NCI-H82 (cell line): ENCODE results near the gene KCNJ5.

Experiments used
- DNase-seq: peaks from one replicate; lab custom pipeline; 2025; lab: John Stamatoyannopoulos, UW

KCNJ5 gene

DNA sequence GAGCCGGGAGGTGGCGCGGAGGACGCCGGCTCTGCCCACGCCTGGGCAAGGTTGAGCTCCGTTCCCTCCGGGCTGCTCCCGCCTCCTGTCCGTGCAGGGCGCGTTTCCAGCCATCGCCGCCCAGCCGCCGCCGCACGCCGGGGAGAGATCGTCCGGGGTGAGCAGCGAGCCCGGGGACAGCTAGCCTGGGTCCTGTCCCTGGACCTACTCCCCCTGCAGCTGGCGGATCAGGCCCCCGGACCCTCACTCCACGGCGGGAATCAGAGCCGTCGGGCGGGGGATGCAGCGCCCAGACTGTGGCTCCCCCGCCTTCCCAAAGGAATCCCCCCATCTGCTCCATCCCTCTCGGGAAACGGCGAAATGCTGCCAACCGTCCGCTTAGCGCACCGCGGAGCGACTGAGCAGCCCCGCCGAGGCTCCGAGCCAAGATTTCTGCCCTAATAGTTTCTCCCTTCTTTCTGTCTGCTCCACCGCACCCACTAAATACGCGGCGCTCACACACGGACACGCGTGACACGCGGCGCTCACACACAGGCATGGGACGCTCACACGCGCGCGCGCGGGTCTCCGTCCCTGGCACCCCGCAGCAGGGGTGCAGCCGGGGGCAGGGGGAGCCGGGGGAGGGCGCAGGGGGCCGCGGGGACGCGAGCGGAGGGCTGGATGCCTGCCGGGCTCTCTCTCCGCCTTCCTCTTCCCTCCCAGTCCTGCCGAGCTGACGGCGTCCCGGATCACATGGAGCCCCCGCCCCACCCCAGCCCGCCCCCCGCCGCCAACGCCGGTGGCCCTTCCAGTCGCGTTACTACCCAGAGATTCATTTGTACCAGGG lies at the start of gene KCNJ5:
Gene KCNJ5, plus strand, starts transcription at position 814 of the 826 bp plus-strand sequence. CDS start 19,918 bp downstream, outside the sequence.
- DNase-seq = peak; percentile 65

DNA sequence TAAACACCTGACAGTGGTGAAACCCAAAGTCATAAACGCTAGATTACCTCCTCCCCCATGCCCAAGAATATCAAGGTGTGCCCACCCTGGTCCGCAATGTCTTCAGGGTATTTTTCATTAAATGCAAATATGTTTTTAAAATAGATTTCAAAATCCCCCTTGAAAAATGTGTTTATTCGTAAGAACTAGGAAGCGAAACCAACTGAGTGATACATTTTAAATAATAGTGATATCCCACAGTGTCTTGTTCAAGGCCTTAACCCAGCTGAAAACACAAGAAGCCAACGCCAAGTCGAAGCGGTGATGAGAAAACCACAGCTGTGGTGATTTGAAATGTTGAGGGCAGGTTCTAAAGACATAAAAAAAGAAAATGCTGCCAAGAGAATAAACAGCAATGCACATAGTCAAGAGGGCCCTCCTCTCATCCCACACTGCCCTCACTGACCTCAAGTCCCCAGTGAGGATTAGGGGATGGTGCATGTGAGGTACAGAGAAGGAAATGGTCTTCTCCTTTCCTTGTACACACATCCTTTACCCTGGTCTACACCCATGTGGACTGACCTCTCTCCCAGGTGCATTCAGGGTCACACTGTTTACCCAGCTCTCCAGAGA lies 49.6 kb upstream of the KCNJ5 start:
- DNase-seq = no peak

DNA sequence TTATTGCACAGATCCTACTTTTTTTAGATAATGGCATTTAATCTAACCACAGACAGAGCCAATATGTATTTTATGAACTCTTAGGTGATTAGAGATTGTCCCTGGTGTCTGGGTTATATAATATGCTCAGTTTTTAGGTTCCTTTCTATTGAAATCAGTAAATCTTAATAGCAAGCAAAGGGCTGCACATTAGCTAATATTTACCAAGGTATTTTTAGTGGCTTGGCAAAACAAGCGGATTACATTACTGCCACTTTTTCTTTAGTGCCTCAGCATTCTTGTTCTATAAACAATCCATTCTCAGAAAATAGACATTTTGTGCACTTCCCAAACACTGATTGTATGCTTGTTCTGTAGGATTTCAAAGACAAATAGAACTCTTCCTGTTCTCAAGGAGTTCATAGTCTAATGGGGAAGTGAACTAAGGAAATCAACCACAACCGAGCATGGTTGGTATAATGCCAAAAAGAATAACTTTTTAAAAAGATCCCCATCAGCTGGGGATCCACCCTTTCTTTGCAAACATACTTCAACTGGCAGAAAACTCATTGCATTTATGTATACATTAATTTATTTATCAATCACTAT lies 47.9 kb upstream of the KCNJ5 start:
- no peak for DNase-seq

DNA sequence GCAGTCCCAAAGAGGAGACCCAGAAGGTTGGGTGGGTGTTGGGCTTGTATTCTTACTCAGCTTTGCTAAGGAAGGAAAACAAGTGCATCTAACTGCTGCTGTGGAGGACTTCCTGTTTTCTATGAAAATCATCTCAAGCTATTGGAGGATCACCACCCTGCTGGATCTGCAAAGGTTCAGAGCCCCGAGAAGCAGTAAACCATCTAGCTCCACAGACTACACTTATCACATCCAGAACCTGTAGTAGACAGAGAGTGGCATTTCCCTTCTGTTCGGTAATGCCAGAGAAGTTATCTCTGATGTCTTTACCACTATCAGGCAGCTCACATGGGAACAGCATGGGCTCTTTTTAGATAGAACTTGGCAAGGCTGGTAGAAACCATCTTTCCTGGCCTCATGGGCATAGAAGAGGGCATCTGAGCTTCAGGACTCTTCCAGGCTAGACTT lies 45.8 kb upstream of the KCNJ5 start:
- no peak for DNase-seq

DNA sequence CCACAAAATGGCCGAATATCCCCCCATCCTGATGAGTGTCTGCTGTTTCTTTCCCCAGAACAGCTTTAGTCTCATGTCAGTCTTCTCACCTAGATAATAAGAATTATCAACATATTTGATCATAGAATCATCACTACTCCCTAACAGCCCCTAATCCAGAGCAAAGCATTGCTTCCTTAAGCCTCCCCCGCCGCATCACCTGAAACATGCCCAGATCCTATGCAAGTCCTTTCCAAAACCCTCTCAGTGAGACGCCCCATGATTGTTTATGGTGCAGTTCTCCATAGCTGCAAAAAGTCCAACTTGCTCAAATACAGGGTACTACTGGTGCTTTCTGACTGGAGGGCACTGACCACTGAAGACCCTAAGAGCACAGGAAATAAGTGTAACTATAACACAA lies 44.2 kb upstream of the KCNJ5 start:
- no peak for DNase-seq

DNA sequence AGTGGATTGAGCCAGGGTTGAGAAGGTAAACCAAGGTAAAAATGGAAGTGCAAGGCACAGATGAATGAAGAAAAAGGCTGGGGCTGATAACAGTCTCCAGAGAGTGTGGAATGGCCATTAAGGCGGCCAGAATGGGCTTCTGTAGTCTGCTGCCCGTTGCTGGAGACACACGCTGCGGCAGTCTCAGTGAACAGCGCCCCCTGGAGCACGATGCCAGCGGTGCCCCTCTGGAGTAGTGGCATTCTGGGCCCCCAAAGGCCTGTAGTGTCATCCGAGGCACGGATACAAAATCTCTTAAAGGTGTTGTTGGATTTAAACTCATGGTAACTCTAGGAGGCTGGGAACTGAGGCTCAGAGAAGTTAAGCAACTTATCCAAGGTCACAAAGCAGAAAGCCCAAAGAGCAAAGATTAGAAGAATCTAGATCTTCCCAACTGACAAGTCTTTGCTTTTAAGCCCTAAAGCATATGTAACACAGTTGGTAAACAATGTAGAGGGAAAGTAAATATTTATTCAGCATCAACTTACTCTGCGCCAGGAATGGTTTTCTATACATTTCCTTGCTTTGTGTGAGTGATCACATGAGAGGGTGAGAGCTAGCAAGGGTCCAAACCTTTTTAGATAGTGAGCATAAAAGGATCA lies 42.2 kb upstream of the KCNJ5 start:
- peak; percentile 53 for DNase-seq

DNA sequence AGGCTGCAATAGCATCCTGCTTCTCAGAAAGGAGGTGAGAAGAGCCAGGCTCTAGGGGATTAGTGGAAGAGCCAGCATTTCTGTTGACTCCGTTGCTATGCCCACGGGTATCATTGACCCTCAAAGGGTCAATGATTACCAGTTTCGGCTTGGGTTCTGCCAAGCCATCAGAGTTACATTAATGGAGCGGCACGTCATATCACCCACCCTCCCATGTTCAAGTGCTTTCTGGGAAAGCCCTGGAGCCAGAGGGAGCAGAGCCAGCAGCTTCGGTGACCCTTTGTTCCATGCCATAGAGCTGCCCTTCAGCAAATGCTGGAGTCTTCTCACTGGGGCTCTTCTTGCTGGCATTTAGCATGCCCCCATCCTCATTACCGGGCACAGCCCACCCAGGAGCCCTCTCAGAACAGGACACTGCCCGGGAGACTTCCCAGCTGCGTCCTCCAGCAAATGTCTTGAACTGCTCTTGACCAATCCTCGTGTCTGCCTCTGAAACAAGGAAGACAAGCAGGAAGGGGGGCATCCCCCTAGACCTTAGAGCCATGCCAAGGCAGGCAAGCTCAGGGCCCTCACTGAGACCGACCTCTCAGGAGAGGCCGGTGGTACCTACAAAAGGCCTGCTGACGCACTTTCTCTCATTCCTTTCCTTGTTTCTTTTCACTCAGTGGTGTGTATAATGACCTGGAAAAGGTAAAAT lies 38.7 kb upstream of the KCNJ5 start:
- DNase-seq = no peak

DNA sequence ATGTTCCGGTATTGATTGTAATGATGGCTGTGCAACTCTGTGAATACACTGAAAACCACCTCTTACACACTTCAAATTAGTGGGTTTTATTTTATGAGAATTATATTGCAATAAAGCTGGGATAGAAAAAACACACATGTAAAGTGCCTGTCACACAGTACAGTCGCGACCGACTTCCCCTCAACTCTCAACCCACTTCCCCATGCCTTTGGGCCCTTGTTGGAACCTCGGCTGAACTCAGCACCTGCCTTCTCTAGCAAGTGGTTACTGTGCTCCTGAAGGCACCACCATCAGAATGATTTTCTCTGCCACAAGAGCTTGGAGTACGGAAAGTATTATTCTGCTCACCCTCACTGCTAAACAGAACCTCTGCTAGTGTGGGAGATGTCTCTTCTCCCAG lies 37.6 kb upstream of the KCNJ5 start:
- DNase-seq = no peak

DNA sequence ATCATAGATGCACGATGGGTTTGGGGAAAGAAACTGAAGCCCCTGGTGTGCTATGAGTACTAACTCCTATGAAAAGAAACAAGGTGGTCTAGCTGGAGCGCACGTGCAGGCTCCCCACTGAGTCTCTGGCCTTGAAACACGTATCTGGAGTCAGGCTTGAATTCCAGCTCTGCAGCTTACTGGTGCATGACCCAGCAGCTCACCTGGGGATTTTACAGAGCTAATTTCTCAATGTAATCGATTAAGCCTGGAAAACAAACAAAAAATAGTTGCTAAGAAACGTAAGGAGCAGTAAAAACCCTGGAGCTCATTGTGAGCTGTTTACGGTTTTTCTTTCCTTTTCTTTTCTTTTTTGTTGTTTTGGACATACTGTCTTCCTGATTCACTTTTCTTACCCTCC lies 36.3 kb upstream of the KCNJ5 start:
- DNase-seq = no peak

DNA sequence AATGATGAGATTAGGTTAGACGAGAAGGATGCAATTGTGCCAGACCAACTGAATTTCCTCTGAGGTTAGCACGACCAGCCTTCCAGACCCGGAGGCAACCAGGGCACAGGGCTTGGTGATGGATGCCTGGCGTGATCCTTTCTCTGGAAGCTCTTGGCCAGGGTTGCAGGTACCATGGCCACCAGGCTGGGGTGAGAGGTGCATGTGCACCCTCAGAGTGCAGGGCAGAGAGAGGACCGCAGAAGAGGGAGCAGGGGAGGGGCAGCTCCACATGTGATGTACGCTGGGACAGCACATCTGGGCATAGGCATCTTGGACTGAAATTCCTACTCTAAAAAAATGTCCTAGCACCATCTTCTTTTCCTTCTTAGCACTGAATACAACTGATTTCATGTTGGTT lies 34.9 kb upstream of the KCNJ5 start:
- DNase-seq = no peak

DNA sequence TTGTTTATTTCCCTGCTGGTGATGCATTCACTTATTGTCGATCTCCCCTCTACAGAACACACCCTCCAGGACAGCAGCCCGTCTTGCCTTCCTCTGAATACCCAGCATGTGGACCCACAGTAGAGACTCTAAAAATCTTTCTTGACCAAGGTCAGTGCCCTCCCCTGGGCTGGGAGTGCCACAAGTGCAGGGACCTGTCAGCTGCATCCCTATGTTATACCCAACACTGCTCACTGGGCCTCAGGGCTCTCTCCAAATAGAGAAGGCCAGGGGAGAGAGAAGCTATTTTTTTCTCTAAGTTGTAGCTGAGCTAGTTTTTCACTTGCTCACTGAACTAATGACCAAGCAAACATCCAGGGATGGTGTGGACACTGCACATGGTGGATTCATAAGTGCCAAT lies 33.8 kb upstream of the KCNJ5 start:
- no peak for DNase-seq

DNA sequence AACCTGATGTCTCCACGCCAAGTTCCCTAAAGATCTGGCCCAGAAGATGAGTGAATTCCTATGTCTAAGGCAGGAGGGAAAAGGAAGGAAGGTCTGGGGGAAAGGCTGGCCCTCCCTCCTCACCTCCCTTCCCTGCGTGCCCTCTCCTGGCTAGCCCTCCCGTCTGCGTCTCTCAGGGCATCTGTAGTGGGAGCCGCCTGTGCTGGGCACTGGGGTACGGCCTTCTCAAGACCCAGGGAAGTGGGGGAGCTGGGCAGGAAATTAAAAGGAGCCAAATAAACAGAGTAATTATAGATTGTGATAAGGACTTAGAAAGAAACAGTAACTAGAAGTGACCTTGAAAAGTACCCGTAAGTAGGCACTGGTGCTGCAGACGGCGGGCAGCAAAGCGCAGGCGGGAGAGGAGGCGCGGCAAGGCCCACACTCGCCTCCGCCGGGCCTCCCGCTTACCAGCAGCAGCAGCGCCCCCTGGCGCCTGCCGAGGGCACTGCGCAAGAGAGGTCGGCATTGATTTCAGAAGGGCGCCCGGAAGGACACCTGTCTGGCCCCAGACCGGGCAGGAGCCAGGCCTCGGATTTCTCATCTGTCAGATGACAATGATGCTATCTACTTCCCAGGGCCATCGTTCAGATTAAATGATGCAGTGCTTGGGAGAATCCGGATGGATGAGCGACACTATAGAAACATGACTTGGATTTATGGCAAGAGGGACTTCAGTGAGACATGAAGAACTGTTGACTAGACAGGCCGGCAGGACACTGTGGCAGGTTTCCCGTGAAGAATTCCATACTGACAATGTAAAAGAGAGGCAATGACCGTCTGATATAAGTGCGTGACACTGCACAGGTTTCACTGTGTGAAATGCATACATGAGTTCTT lies 31.4 kb upstream of the KCNJ5 start:
- peak; percentile 55 for DNase-seq

DNA sequence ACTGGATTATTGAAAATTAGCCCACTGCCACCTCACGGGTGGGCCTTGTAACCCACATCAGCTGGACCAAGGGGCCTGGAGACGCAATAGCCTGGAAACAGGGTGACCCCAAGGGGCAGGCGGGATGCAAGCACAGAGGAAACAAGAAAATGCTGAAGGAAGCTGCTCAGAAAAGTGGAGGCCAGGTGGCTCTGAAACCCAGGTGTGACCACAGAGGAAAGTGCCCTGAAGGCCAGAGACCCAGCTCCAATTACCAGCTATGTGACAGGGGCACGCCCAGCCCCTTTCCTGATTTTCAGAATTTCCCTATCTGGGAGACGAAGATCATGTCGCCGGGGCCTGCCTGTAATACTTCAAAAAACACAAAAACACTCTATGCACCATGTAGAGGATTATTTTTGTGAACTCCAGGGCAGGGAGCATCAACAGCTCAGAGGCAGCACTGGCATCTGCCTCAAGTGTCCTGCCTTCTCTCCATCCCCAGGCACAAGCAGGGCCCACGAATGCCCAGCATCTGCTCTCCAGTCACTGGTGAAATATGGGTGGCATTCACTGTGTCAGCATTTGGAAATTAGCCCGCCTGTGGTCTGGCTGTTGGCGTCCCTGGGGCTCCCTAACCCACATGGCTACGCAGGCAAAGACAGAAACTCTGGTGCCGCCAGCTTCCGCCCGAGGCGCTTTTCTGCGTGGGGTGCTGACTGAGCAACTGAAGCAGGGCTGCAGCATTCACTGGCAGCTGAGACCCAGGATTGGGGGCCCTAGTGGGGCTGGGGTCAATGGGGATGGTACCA lies 30.4 kb upstream of the KCNJ5 start:
- DNase-seq = no peak

DNA sequence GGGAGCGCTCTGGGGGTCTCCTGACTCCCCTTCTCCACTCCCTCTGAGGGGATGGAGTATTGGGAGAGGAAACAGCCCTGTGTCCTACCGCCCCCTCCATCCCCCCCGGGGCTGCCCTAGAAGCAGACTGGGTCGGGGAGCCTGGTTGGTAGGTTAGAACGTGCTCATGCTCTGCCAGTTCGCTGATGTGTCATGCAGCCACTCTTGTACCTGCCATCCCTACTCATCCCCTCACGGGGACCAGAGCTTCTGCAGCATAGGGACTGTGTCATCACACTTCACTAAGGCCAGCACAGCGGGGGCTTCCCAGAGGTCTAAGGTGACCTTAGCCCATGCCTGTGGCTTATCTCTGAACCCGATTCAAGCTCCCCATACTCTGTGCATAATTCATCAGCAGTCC lies 28.8 kb upstream of the KCNJ5 start:
- no peak for DNase-seq

DNA sequence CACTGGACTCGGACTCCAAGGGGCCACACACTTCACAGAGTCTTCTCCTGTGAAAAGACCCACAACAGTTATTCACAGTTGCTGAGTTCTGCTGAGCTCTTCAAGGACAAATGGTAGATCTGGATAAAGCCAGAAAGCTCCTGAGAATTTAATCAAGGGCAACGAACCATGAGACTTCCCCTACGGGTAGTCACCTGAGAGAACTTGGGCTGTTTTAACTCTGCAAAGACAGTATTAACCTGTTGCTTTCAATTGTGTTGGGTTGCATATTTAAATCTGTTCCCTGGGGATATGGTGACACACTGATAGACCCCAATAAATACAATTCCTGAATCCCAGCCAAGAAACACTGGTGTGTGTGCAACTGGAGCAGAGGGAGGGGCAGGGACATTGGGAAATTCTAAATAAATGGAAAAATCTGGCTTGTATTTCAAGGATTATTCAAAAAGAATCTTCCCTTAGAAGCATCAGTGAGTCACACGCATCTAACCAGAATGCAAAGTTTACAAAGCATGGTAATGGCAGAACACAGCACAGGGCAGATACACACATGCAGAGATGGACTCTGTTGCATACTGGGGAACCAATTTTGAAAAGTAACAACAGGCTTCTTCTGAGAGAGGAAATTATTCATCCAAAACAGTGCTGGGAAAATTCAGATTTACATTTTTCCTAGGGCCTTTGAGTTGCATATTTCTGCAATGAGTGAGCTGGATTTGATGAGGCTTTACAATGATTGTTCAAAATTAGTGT lies 28.1 kb upstream of the KCNJ5 start:
- DNase-seq = no peak

DNA sequence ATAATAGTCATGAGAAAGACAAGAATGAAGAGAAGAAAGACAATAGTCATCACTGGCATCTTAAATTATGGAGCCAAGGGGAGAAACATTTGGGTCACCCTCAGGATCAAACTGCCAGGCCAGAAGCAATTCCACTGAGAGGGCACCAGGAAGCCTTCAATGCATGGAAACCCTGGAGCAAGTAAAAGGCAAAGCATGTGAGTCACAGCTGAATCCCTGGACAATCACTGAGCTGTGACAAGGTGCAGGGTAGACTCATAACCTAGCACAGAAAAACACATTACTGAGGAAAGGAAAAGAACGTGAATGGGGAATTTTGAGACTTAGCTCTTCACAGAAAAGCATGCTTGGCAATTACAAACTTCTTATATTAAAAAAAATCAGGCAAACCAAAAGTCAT lies 25.7 kb upstream of the KCNJ5 start:
- DNase-seq = no peak

DNA sequence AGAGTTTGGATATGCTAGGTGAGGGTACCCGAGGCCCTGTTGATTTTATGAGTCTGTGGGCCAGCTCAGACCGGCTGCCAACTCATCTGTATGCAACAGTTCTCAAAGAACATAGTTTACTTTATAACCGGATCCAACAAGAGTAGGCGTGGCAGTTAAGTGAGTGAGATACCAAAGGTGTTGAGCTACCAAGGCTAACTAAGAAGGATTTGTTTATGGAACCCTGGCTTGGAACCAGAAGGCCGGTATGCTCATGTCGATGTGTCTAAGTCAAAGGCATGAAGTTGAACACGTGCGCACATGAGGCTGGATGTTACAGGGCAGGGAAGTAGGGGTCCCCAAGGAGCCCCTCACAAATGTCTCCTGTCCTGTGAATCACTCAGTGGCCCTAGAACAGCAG lies 23.9 kb upstream of the KCNJ5 start, which contains the start of gene KCNJ1:
Gene KCNJ1, minus strand, starts transcription at position 20 of the 400 bp plus-strand sequence. CDS start 27,053 bp downstream, outside the sequence.
- no peak for DNase-seq

DNA sequence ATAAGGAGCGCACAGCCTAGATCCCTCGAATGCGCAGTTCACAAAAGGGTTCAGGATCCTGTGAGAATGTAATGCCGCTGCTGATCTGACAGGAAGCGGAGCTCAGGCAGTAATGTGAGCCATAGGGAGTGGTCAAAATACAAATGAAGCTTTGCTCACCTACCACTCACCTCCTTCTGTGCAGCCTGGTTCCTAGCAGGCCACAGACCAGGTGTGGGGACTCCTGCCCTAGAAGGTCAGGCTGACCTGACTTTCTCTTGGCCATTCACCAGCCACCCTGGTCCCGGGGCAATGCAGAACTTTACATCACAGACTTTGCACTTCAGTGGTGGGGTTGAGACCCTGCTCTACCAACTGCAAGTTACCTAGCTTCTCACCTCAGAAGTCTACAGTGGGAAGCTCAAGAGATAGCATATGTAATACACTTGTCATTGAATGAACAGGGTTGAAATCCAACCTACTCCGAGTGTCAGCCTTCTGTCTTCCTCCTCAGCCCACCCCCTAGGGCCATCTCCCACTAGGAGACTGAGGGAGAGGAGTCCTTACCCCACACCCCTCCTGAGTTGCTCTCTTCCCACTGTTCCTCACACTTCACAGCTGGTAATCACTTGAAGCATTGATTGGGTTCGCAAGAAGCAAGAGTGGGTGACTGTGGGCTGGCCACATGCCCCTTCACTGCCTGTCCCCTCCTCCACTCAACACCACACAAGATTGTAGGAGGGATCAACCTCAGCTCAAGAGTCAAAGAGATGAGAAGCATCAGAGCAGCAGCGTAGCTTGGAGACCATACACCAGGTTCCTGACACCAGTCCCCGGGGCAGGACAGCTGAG lies 22.1 kb upstream of the KCNJ5 start:
- no peak for DNase-seq
